A549 (cell line): ENCODE results near the gene CDC16.

Experiments
- BHLHE40 ChIP-seq: IDR thresholded peaks from 2 replicates; pipeline ENCODE4 v1.6.1; 2012; ENCODE audit warnings: low read depth, low read length, inconsistent platforms
- CBX2 ChIP-seq: fragments of 200-600 bp; sonication (generic); IDR thresholded peaks from 2 replicates; pipeline ENCODE4 v1.6.1; 2016; ENCODE audit warnings: low read depth, mild to moderate bottlenecking, borderline replicate concordance
- CEBPB ChIP-seq, 2 experiments: fragments of >200 bp in 1 of 2; sonication (Bioruptor Twin) in 1 of 2; formaldehyde crosslinking in 1 of 2; IDR thresholded peaks; 2 replicates each; pipeline ENCODE4 v1.6.1; 2012 to 2016
- CHD4 ChIP-seq: fragments of 200-600 bp; sonication (generic); IDR thresholded peaks from 2 replicates; pipeline ENCODE4 v1.6.1; 2016; ENCODE audit warnings: antibody characterized with exemption, mild to moderate bottlenecking, borderline replicate concordance
- CTCF ChIP-seq: fragments of >200 bp; sonication (Bioruptor Twin); formaldehyde crosslinking; IDR thresholded peaks from 3 replicates; pipeline ENCODE4 v1.5.1; 2016
- EP300 ChIP-seq, 2 experiments: fragments of >200 bp; sonication (Bioruptor Twin); formaldehyde crosslinking; IDR thresholded peaks; 2 replicates in 1 of 2; 3 replicates in 1 of 2; pipeline ENCODE4 v1.6.1; 2016 to 2017
- HDAC2 ChIP-seq: fragments of 200-600 bp; sonication (generic); IDR thresholded peaks from 2 replicates; pipeline ENCODE4 v1.6.1; 2016
- KDM5A ChIP-seq: fragments of 200-600 bp; sonication (generic); IDR thresholded peaks from 2 replicates; pipeline ENCODE4 v1.6.1; 2016; ENCODE audit warnings: antibody characterized with exemption, mild to moderate bottlenecking
- MAZ ChIP-seq: fragments of 150-350 bp; IDR thresholded peaks from 2 replicates; pipeline ENCODE4 v1.6.1; 2014; ENCODE audit warnings: antibody characterized with exemption, low read depth, low read length, borderline replicate concordance
- PBX3 ChIP-seq: IDR thresholded peaks from 2 replicates; pipeline ENCODE4 v1.6.1; 2012
- PHF8 ChIP-seq: fragments of 200-600 bp; sonication (generic); IDR thresholded peaks from 2 replicates; pipeline ENCODE4 v1.6.1; 2016; ENCODE audit warnings: low read depth, mild to moderate bottlenecking, antibody characterized with exemption, moderate library complexity, borderline replicate concordance
- POLR2A ChIP-seq: IDR thresholded peaks from 2 replicates; pipeline ENCODE4 v1.6.1; 2012; ENCODE audit warnings: mild to moderate bottlenecking, low read length
- REST ChIP-seq: fragments of 200-600 bp; sonication (generic); IDR thresholded peaks from 2 replicates; pipeline ENCODE4 v1.6.1; 2016; ENCODE audit warnings: antibody characterized with exemption, mild to moderate bottlenecking, moderate library complexity

GRCh38 chr13:114269281-114269770, 34.6 kb downstream of the CDC16 start:
- no peak for TF ChIP-seq CTCF
- no peak for TF ChIP-seq CHD4
- no peak for TF ChIP-seq MAZ
- TF ChIP-seq POLR2A, result no peak
- no peak for TF ChIP-seq PBX3
- TF ChIP-seq PHF8, result no peak
- TF ChIP-seq CBX2, result no peak
- TF ChIP-seq HDAC2, result no peak
- TF ChIP-seq KDM5A, result no peak
- no peak for TF ChIP-seq EP300 (IDR thresholded peaks at IDR 0.05)
- no peak for TF ChIP-seq CEBPB (IDR thresholded peaks at IDR 0.05)
- TF ChIP-seq REST, result no peak
- no peak for TF ChIP-seq BHLHE40
